Hair follicle dermal papilla cell (primary cell): ENCODE data around the gene LRRC1. TPM values are rescaled to one million over a fixed set of nuclear protein-coding genes. Genes with fewer than 3 reads are reported as not detected.

ENCODE experiments used
- total RNA-seq: library from RNA; depleted of rRNA; stranded (reverse); fragments of >200 nt; gene quantifications from 2 replicates; pipeline ENCODE4 v1.2.3, GENCODE V29; 2012

LRRC1 gene
- 1.1 and 1.7 TPM in 2 replicates for total RNA-seq

DNA sequence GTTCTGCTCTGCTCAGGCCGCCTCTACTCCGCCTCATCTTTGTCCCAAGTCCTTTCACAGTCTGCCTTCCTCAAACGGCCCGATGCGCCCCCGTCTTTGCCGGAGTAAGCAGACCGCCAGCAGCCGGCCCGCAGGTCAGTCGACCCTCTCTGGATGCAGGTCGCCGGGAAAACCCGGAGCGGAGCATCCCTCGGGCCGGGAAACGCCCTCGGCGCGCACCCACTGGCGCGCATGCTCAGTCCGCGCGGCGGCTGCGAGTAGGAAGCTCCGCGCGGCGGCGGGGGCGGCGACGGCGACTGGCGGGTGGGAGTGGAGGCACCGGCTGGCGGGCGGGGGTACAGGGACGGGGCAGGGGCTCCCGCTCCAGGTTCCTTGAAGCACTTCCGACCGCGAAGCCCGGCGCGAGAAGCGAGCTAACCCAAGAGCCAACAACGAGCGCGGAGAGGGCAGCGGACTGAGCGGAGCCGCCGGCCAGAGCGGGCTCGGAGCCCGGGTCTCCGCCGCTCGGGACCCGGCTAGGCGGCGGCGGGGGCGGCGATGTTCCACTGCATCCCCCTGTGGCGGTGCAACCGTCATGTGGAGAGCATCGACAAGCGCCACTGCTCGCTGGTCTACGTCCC lies at the start of gene LRRC1:
Gene LRRC1 (plus strand): TSS at position 286 of the 620 bp plus-strand sequence. CDS start 252 bp downstream, at position 538.

Other genes starting within 250 kb of the LRRC1 start
- 12.8 and 13.0 TPM in 2 replicates for gene GCLC, start 249.9 kb upstream of the LRRC1 start, total RNA-seq
- not detected in 2 replicates for gene KLHL31, start 129.2 kb upstream of the LRRC1 start, total RNA-seq